Colonic mucosa (tissue), 4 donors: Measurements from ENCODE around the gene LRGUK. TPM values are rescaled to one million over a fixed set of nuclear protein-coding genes. Genes with fewer than 3 reads are reported as not detected.
"Not testable (repeated sequence)": the region's sequence is repeated elsewhere in the genome, so short reads cannot be mapped to it uniquely, and the experiment has no call there.

ENCODE experiments used
- DNase-seq: peaks from one replicate; pipeline ENCODE4 v3.0.0-alpha.2; 2020
- H3K27ac ChIP-seq: fragments of 200-600 bp; one replicate; pipeline ENCODE4 v1.8.0; 2021
- H3K27me3 ChIP-seq: fragments of 200-600 bp; one replicate; pipeline ENCODE4 v1.8.0; 2021
- H3K36me3 ChIP-seq: fragments of 200-600 bp; one replicate; pipeline ENCODE4 v1.8.0; 2021
- H3K4me1 ChIP-seq: fragments of 200-600 bp; one replicate; pipeline ENCODE4 v1.8.0; 2021; ENCODE audit warnings: mild to moderate bottlenecking
- H3K4me3 ChIP-seq: fragments of 200-600 bp; one replicate; pipeline ENCODE4 v1.8.0; 2021
- H3K9ac ChIP-seq, 2 donors: one replicate each; pipeline ENCODE4 v1.7.0; 2013; ENCODE audit warnings: control low read depth in 2 of 2, low read depth in 2 of 2, low read length in 2 of 2
- H3K9me3 ChIP-seq: fragments of 200-600 bp; one replicate; pipeline ENCODE4 v1.8.0; 2021
- CTCF ChIP-seq: fragments of 200-600 bp; IDR thresholded peaks from one replicate; pipeline ENCODE4 v1.8.0; 2022; ENCODE audit warnings: antibody characterized with exemption, mild to moderate bottlenecking
- intact Hi-C: fragments of 100-400 bp; cut with DNase I; formaldehyde crosslinking; loops from one replicate; pipeline ENCODE4 v1.14.1; 2022
- total RNA-seq, 2 donors: library from RNA; stranded (reverse); fragmentation: NEBNext Ultra II Directional in 1 of 2; extraction: Animal tissue kit (Norgen Biotek cat#: 25700) in 1 of 2; gene quantifications; one replicate each; pipeline ENCODE4 v1.2.1, GENCODE V29; 2021
- donor health status: healthy.
- donor health status: DM: no; HTN: no; CAD: no.
- donor health status: DM: no; HTN: no; CAD: no.

Gene LRGUK
- total RNA-seq, 2 donors from 2014 or later: 0.37 to 0.69 TPM

GRCh38 chr7:134212576-134213546, 85.7 kb downstream of the LRGUK start:
- no peak overlapping the region for H3K27ac ChIP-seq
- no peak overlapping the region for H3K4me3 ChIP-seq
- H3K4me1 ChIP-seq: no peaks in the 10 kb centered on the region
- DNase-seq: no peak
- intact Hi-C loops: no loop called here
- no peak overlapping the region for H3K9ac ChIP-seq
- H3K36me3 ChIP-seq: no peaks in the 10 kb centered on the region
- no peaks in the 10 kb centered on the region for H3K9me3 ChIP-seq
- H3K27me3 ChIP-seq: no peaks in the 10 kb centered on the region
- TF ChIP-seq CTCF: no peak

GRCh38 chr7:134220236-134220635, 93.1 kb downstream of the LRGUK start:
- no peak overlapping the region for H3K27ac ChIP-seq
- no peaks in the 10 kb centered on the region for H3K9me3 ChIP-seq
- H3K36me3 ChIP-seq: no peaks in the 10 kb centered on the region
- H3K9ac ChIP-seq: no peak overlapping the region
- intact Hi-C loops: no loop called here
- H3K4me1 ChIP-seq: no peaks in the 10 kb centered on the region
- no peaks in the 10 kb centered on the region for H3K27me3 ChIP-seq
- no peak overlapping the region for H3K4me3 ChIP-seq
- no peak for DNase-seq
- TF ChIP-seq CTCF: no peak

GRCh38 chr7:134231296-134231695, 104.2 kb downstream of the LRGUK start:
- H3K27me3 ChIP-seq, intact Hi-C loops, H3K36me3 ChIP-seq, H3K9me3 ChIP-seq, H3K4me3 ChIP-seq, H3K27ac ChIP-seq, H3K4me1 ChIP-seq, H3K9ac ChIP-seq, DNase-seq: not testable (repeated sequence)

GRCh38 chr7:134234216-134234615, 107.1 kb downstream of the LRGUK start:
- H3K9me3 ChIP-seq: no peaks in the 10 kb centered on the region
- H3K4me1 ChIP-seq: no peaks in the 10 kb centered on the region
- H3K36me3 ChIP-seq: no peaks in the 10 kb centered on the region
- H3K27ac ChIP-seq: no peak overlapping the region
- no peak overlapping the region for H3K9ac ChIP-seq
- intact Hi-C loops: no loop called here
- DNase-seq: no peak
- TF ChIP-seq CTCF: no peak
- H3K4me3 ChIP-seq: no peak overlapping the region
- no peaks in the 10 kb centered on the region for H3K27me3 ChIP-seq

GRCh38 chr7:134245253-134245652, 118.1 kb downstream of the LRGUK start:
- Histone ChIP-seq H3K9me3 (no peaks in the 10 kb centered on the region), H3K9ac (no peak overlapping the region), H3K4me3 (no peak overlapping the region), H3K36me3 (no peaks in the 10 kb centered on the region), H3K27me3 (no peaks in the 10 kb centered on the region), H3K27ac (no peak overlapping the region), H3K4me1 (no peaks in the 10 kb centered on the region)
- intact Hi-C loops: no loop called here
- no peak for TF ChIP-seq CTCF
- no peak for DNase-seq

- intact Hi-C loops: no loop called here
- Histone ChIP-seq H3K4me3 (no peak overlapping the region), H3K36me3 (no peaks in the 10 kb centered on the region), H3K9me3 (no peaks in the 10 kb centered on the region), H3K27me3 (no peaks in the 10 kb centered on the region), H3K9ac (no peak overlapping the region), H3K4me1 (no peaks in the 10 kb centered on the region), H3K27ac (no peak overlapping the region)
- DNase-seq: no peak
- no peak for TF ChIP-seq CTCF
Measured at GRCh38 chr7:134246347-134246746, 119.2 kb downstream of the LRGUK start.
